Endothelial cell of umbilical vein (primary cell): ENCODE data around the gene CARNS1.

Experiments
- EZH2 ChIP-seq: IDR thresholded peaks from 2 replicates; pipeline ENCODE4 v1.6.1; 2012; ENCODE audit warnings: borderline replicate concordance, low read depth, mild to moderate bottlenecking, moderate library complexity, low read length, inconsistent platforms; ENCODE audit not compliant: severe bottlenecking
- FOS ChIP-seq: IDR thresholded peaks from 2 replicates; pipeline ENCODE4 v1.6.1; 2011; ENCODE audit warnings: mild to moderate bottlenecking, low read length, moderate library complexity, borderline replicate concordance; ENCODE audit not compliant: insufficient read depth
- JUN ChIP-seq: IDR thresholded peaks from 2 replicates; pipeline ENCODE4 v1.6.1; 2011; ENCODE audit warnings: borderline replicate concordance, low read depth; ENCODE audit not compliant: insufficient read length, insufficient read depth
- POLR2A ChIP-seq: IDR thresholded peaks from 2 replicates; pipeline ENCODE4 v1.6.1; 2012; ENCODE audit warnings: low read depth, mild to moderate bottlenecking, control low read depth, low read length
- POLR2AphosphoS5 ChIP-seq: IDR thresholded peaks from 2 replicates; pipeline ENCODE4 v1.6.1; 2012; ENCODE audit warnings: low read depth, mild to moderate bottlenecking, control low read depth, low read length, moderate library complexity; ENCODE audit not compliant: insufficient read depth
- TF ChIP-seq, protein P1 (sequence below), 2 donors: IDR thresholded peaks; 1 replicate in 1 of 2; 2 replicates in 1 of 2; pipeline ENCODE4 v1.5.1; 2011; ENCODE audit warnings: low read length in 2 of 2, mild to moderate bottlenecking in 2 of 2, moderate library complexity in 2 of 2, control low read depth in 1 of 2, inconsistent platforms in 1 of 2, low read depth in 1 of 2; ENCODE audit not compliant: insufficient read depth in 1 of 2; ENCODE audit errors: extremely low read depth in 1 of 2
- TF ChIP-seq, protein P2 (sequence below): IDR thresholded peaks from 2 replicates; pipeline ENCODE4 v1.6.1; 2011; ENCODE audit not compliant: insufficient read depth, insufficient read length

DNA sequence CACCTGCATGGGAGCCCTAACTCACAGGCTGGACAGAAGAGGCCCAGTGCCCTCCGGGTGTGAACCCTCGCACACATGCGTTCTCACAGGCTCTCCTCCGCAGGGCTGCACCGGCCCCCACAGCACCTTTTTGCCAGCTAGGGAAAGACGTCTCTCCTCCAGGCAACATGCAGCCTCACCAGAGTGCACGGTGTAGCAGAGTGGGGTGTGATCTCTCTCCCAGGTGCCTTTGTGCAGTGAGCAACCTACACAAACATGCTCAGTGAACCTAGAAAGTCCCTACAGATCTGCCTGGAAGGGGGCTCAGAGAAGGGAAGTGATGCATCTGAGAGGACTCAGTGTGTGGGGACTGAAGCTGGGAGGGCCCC is 3.7 kb upstream of the CARNS1 start:
- TF ChIP-seq JUN = no peak
- TF ChIP-seq POLR2A = no peak
- TF ChIP-seq, protein P1, sequence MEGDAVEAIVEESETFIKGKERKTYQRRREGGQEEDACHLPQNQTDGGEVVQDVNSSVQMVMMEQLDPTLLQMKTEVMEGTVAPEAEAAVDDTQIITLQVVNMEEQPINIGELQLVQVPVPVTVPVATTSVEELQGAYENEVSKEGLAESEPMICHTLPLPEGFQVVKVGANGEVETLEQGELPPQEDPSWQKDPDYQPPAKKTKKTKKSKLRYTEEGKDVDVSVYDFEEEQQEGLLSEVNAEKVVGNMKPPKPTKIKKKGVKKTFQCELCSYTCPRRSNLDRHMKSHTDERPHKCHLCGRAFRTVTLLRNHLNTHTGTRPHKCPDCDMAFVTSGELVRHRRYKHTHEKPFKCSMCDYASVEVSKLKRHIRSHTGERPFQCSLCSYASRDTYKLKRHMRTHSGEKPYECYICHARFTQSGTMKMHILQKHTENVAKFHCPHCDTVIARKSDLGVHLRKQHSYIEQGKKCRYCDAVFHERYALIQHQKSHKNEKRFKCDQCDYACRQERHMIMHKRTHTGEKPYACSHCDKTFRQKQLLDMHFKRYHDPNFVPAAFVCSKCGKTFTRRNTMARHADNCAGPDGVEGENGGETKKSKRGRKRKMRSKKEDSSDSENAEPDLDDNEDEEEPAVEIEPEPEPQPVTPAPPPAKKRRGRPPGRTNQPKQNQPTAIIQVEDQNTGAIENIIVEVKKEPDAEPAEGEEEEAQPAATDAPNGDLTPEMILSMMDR (IDR thresholded peaks at IDR 0.05; ENCODE audit: extremely low read depth in 1 of 2, insufficient read depth in 1 of 2, low read depth in 1 of 2, low read length in 2 of 2) = no peak
- no peak for TF ChIP-seq POLR2AphosphoS5
- TF ChIP-seq FOS = no peak
- TF ChIP-seq, protein P2, sequence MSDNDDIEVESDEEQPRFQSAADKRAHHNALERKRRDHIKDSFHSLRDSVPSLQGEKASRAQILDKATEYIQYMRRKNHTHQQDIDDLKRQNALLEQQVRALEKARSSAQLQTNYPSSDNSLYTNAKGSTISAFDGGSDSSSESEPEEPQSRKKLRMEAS = no peak
- no peak for TF ChIP-seq EZH2
